A673 (cell line): ENCODE results near the gene STOX2. TPM values are rescaled to one million over a fixed set of nuclear protein-coding genes. Genes with fewer than 3 reads are reported as not detected.

ENCODE experiments used
- BruUV-seq: library from RNA; stranded (reverse); fragments of 400-500 nt; replicated peaks from 2 replicates; lab custom pipeline; 2021; lab: Mats Ljungman, UMichigan
- CTCF ChIA-PET: fragments of 300-600 bp; sonication (Branson Sonifier 250); formaldehyde crosslinking; loops from one replicate; lab custom pipeline; 2022; ENCODE audit warnings: antibody characterized with exemption; lab: Charles Lee
- POLR2A ChIA-PET: fragments of 300-600 bp; sonication (Branson Sonifier 250); formaldehyde crosslinking; loops from one replicate; lab custom pipeline; 2022; ENCODE audit warnings: antibody characterized with exemption; ENCODE audit not compliant: low non-redundant PET; lab: Charles Lee
- DNase-seq: peaks from one replicate; pipeline ENCODE4 v3.0.0-alpha.2; 2015; ENCODE audit warnings: low spot score
- H3K27ac ChIP-seq: fragments of 200-600 bp; sonication (generic); 2 replicates; pipeline ENCODE4 v1.5.1; 2016; ENCODE audit warnings: mixed run types, low read depth, mild to moderate bottlenecking, mixed read lengths, antibody characterized with exemption, low read length; ENCODE audit not compliant: poor library complexity, severe bottlenecking
- H3K27me3 ChIP-seq: fragments of 200-600 bp; sonication (generic); replicated peaks from 2 replicates; pipeline ENCODE4 v1.6.1; 2017; ENCODE audit warnings: mixed run types, low read depth, mild to moderate bottlenecking, mixed read lengths, antibody characterized with exemption, low read length; ENCODE audit not compliant: insufficient read depth, poor library complexity
- H3K36me3 ChIP-seq: fragments of 200-600 bp; sonication (generic); 2 replicates; pipeline ENCODE4 v1.6.1; 2016; ENCODE audit warnings: mixed run types, mild to moderate bottlenecking, mixed read lengths, antibody characterized with exemption, low read length; ENCODE audit not compliant: insufficient read depth, poor library complexity, severe bottlenecking
- H3K4me1 ChIP-seq: fragments of 200-600 bp; sonication (generic); 2 replicates; pipeline ENCODE4 v1.6.1; 2017; ENCODE audit warnings: mixed run types, mild to moderate bottlenecking, mixed read lengths, antibody characterized with exemption, low read length; ENCODE audit not compliant: insufficient read depth, poor library complexity, severe bottlenecking
- H3K4me3 ChIP-seq: fragments of 200-600 bp; sonication (generic); 2 replicates; pipeline ENCODE4 v1.5.1; 2016; ENCODE audit warnings: low read depth, mixed run types, mild to moderate bottlenecking, mixed read lengths, low read length; ENCODE audit not compliant: poor library complexity, severe bottlenecking
- H3K9me3 ChIP-seq: fragments of 200-600 bp; sonication (generic); 2 replicates; pipeline ENCODE4 v1.6.1; 2016; ENCODE audit warnings: mixed run types, low read depth, mild to moderate bottlenecking, mixed read lengths, antibody characterized with exemption, low read length; ENCODE audit not compliant: poor library complexity, severe bottlenecking
- CTCF ChIP-seq: fragments of 300-800, 200-600 bp; sonication (generic); conservative IDR thresholded peaks from 2 replicates; pipeline ENCODE4 v1.5.1; 2017; ENCODE audit warnings: low read depth, mild to moderate bottlenecking, antibody characterized with exemption, low read length, moderate library complexity, mixed read lengths
- EZH2 ChIP-seq: fragments of 200-600 bp; sonication (generic); IDR thresholded peaks from 2 replicates; pipeline ENCODE4 v1.6.1; 2017; ENCODE audit warnings: borderline replicate concordance, low read depth, mild to moderate bottlenecking, mixed read lengths, antibody characterized with exemption, low read length; ENCODE audit not compliant: poor library complexity, severe bottlenecking
- intact Hi-C: fragments of 100-400 bp; cut with micrococcal nuclease; formaldehyde crosslinking; loops from one replicate; pipeline ENCODE4 v1.10.0; 2022; ENCODE audit not compliant: unreplicated experiment
- total RNA-seq: library from RNA; stranded (reverse); gene quantifications from 2 replicates; pipeline ENCODE4 v1.2.3, GENCODE V29; 2021

Gene STOX2
- total RNA-seq, 1 experiment from 2014 or later: 2.9 TPM

DNA sequence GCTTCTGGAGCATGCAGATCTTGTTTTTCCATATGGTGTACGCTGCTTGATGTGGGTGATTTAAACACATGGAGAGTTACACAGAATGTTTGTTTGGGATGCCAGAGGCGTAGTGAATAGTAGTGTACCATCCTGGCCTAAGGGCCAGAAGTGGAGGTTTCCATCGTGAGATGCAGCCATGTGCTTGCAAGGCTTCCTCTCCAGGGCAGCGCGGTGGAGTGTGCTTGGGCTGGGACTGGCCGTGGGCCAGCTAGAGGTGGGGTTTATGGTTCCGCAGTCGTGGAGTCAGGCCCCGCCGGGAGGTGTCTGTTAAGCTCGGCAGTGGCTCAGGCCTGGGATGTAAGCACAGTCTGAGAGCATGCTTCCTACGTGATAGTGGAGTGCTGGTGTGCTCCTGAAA, 14.0 kb downstream of the STOX2 start:
- ChIA-PET POLR2A (no interaction called here), CTCF (no interaction called here)
- Histone ChIP-seq H3K4me3 (no peak overlapping the region), H3K36me3 (no peaks in the 10 kb centered on the region), H3K27me3 (no peaks in the 10 kb centered on the region), H3K9me3 (no peaks in the 10 kb centered on the region), H3K4me1 (no peaks in the 10 kb centered on the region), H3K27ac (no peak overlapping the region)
- DNase-seq: no peak
- TF ChIP-seq CTCF: no peak
- no peak for TF ChIP-seq EZH2
- no TSS peak for BruUV-seq
- intact Hi-C loops: no loop called here

DNA sequence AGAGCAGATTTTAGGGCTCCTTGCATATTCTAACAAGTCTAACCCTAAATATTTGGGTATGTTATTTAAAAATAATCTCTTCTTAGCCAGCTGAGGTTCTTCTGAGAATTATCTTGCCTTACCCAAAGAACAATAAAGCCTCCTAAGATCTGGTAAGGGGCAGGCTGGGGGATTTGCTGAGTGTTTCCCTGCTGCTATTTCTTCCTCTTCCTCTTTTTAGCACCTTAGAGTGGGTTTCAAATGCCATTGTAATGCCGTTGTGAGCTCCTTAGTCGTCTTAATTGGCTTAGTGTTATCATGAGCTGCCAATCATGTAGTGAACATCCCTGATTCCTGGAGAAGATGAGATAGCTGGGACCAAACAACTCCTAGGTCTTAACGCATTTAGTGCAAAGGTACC, 15.4 kb downstream of the STOX2 start:
- Histone ChIP-seq H3K27ac (no peak overlapping the region), H3K9me3 (no peaks in the 10 kb centered on the region), H3K27me3 (no peaks in the 10 kb centered on the region), H3K4me3 (no peak overlapping the region), H3K36me3 (no peaks in the 10 kb centered on the region), H3K4me1 (no peaks in the 10 kb centered on the region)
- ChIA-PET POLR2A (no interaction called here), CTCF (no interaction called here)
- DNase-seq: no peak
- intact Hi-C loops: no loop called here
- BruUV-seq: no TSS peak
- TF ChIP-seq CTCF (no peak), EZH2 (no peak)

- H3K27ac ChIP-seq: no peak overlapping the region
- H3K27me3 ChIP-seq: no peaks in the 10 kb centered on the region
- H3K4me1 ChIP-seq: no peaks in the 10 kb centered on the region
- DNase-seq: no peak
- BruUV-seq: no TSS peak
- CTCF ChIA-PET: no interaction called here
- no peaks in the 10 kb centered on the region for H3K36me3 ChIP-seq
- intact Hi-C loops: no loop called here
- no peak overlapping the region for H3K4me3 ChIP-seq
- POLR2A ChIA-PET: no interaction called here
- no peak for TF ChIP-seq EZH2
- TF ChIP-seq CTCF: no peak
- no peaks in the 10 kb centered on the region for H3K9me3 ChIP-seq
These were observed 16.2 kb downstream of the STOX2 start for GRCh38 chr4:183921335-183921734.
